Measurements from ENCODE around the gene PCDHB10. TPM values are rescaled to one million over a fixed set of nuclear protein-coding genes. Genes with fewer than 3 reads are reported as not detected.
"Not testable (repeated sequence)": the region's sequence is repeated elsewhere in the genome, so short reads cannot be mapped to it uniquely, and the experiment has no call there.

The PCDHB10 gene
- total RNA-seq: under 1 TPM in 3 of 4 donors, not detected in 1; 0.54 to 0.83 (median 0.76) TPM

DNA sequence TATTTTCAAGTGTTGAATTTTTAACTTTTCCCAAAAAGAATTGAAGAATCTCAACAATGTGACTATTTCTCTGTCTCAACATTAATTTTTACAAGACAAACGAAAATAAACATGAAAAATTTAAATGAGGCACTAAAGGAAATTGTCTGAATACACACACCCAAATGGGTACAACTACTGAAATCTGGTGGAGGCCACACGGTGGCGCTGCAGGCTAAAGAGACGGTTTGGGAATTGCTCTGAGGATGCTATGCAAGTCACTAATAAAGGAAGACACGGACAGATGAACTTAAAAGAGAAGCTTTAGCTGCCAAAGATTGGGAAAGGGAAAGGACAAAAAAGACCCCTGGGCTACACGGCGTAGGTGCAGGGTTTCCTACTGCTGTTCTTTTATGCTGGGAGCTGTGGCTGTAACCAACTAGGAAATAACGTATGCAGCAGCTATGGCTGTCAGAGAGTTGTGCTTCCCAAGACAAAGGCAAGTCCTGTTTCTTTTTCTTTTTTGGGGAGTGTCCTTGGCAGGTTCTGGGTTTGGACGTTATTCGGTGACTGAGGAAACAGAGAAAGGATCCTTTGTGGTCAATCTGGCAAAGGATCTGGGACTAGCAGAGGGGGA lies at the start of gene PCDHB10:
PCDHB10 (plus strand) TSS at position 244 of the 616 bp plus-strand sequence; CDS start at position 444, 200 bp downstream.
- Histone ChIP-seq H3K4me1 (no peaks in the 10 kb centered on the region), H3K4me3 (no peak within 1 kb of the TSS), H3K27ac (no peak within 1 kb of the TSS), H3K27me3 (no peaks in the 10 kb centered on the region), H3K36me3 (no peaks in the 10 kb centered on the region), H3K9me3 (peaks cover 0 to 14% (median 0%) of the 10 kb centered on the region in 4 donors)
- TF ChIP-seq POLR2A (IDR thresholded peaks at IDR 0.05): no peak
- TF ChIP-seq, protein P1, sequence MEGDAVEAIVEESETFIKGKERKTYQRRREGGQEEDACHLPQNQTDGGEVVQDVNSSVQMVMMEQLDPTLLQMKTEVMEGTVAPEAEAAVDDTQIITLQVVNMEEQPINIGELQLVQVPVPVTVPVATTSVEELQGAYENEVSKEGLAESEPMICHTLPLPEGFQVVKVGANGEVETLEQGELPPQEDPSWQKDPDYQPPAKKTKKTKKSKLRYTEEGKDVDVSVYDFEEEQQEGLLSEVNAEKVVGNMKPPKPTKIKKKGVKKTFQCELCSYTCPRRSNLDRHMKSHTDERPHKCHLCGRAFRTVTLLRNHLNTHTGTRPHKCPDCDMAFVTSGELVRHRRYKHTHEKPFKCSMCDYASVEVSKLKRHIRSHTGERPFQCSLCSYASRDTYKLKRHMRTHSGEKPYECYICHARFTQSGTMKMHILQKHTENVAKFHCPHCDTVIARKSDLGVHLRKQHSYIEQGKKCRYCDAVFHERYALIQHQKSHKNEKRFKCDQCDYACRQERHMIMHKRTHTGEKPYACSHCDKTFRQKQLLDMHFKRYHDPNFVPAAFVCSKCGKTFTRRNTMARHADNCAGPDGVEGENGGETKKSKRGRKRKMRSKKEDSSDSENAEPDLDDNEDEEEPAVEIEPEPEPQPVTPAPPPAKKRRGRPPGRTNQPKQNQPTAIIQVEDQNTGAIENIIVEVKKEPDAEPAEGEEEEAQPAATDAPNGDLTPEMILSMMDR (IDR thresholded peaks at IDR 0.05): peak in 2 of 6 experiments; percentile 15 to 39
- DNase-seq: no peak

DNA sequence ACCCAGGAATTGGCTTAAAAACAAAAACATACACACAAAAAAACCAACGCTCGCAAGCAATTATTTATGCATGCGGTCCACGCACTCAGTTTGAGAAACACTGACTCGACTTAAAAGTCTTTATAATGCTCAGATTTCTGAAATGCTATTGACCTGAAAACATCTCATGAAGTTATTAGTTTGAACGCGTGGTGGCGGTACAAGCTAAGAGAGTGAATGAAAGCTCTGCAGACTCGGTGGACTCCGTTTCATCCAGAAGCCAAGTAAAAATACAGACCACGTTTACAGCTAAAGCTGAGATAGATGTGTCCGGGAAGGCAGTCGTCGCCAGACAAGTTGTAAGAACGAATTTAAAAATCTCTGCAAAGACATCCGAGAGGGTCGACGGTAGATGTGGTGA lies 42.3 kb upstream of the PCDHB10 start, which contains the start of gene PCDHB6:
PCDHB6 (plus strand) TSS at position 246 of the 400 bp plus-strand sequence. CDS start 201 bp downstream, outside the sequence.
- H3K27ac ChIP-seq: no peak within 1 kb of the TSS
- DNase-seq: no peak
- H3K27me3 ChIP-seq: no peaks in the 10 kb centered on the region
- no peaks in the 10 kb centered on the region for H3K4me1 ChIP-seq
- no peak for TF ChIP-seq POLR2A (IDR thresholded peaks at IDR 0.05)
- TF ChIP-seq, protein P1 (IDR thresholded peaks at IDR 0.05): no peak
- no peaks in the 10 kb centered on the region for H3K36me3 ChIP-seq
- peaks cover 0 to 29% (median 3%) of the 10 kb centered on the region in 4 donors for H3K9me3 ChIP-seq
- H3K4me3 ChIP-seq: no peak within 1 kb of the TSS

DNA sequence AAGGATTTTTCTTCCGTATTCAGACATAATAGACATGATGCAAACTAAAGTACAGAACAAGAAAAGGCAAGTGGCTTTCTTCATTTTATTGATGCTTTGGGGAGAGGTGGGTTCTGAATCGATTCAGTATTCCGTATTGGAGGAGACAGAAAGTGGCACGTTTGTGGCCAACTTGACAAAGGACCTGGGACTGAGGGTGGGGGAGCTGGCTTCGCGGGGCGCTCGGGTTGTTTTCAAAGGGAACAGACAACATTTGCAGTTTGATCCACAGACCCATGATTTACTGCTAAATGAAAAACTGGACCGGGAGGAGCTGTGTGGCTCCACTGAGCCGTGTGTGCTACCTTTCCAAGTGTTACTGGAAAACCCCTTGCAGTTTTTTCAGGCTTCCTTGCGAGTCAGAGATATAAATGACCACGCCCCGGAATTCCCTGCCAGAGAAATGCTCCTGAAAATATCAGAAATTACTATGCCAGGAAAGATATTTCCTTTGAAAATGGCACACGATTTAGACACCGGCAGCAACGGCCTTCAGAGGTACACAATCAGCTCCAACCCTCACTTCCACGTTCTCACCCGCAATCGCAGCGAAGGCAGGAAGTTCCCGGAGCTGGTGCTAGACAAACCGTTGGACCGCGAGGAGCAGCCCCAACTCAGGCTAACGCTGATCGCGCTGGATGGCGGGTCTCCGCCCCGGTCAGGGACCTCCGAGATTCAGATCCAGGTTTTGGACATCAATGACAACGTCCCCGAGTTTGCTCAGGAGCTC lies 41.7 kb upstream of the PCDHB10 start:
- Histone ChIP-seq H3K27me3 (no peaks in the 10 kb centered on the region), H3K27ac (no peak overlapping the region), H3K36me3 (no peaks in the 10 kb centered on the region), H3K9me3 (peaks cover 0 to 32% (median 3%) of the 10 kb centered on the region in 4 donors), H3K4me1 (no peaks in the 10 kb centered on the region), H3K4me3 (no peak overlapping the region)
- DNase-seq: no peak
- TF ChIP-seq POLR2A (IDR thresholded peaks at IDR 0.05): no peak
- TF ChIP-seq, protein P1 (IDR thresholded peaks at IDR 0.05): no peak

DNA sequence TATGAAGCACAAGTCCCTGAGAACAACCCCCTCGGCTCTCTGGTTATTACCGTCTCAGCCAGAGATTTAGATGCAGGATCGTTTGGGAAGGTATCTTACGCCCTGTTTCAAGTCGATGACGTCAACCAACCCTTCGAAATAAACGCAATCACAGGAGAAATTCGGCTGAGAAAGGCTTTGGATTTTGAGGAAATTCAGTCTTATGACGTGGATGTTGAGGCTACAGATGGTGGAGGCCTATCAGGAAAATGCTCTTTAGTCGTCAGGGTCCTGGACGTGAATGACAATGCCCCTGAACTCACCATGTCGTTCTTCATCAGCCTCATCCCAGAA lies 41.2 kb upstream of the PCDHB10 start:
- Histone ChIP-seq H3K4me1 (no peaks in the 10 kb centered on the region), H3K9me3 (peaks cover 0 to 34% (median 3%) of the 10 kb centered on the region in 4 donors), H3K4me3 (no peak overlapping the region), H3K27ac (no peak overlapping the region), H3K36me3 (no peaks in the 10 kb centered on the region), H3K27me3 (no peaks in the 10 kb centered on the region)
- DNase-seq: no peak
- TF ChIP-seq, protein P1 (IDR thresholded peaks at IDR 0.05): no peak
- no peak for TF ChIP-seq POLR2A (IDR thresholded peaks at IDR 0.05)

DNA sequence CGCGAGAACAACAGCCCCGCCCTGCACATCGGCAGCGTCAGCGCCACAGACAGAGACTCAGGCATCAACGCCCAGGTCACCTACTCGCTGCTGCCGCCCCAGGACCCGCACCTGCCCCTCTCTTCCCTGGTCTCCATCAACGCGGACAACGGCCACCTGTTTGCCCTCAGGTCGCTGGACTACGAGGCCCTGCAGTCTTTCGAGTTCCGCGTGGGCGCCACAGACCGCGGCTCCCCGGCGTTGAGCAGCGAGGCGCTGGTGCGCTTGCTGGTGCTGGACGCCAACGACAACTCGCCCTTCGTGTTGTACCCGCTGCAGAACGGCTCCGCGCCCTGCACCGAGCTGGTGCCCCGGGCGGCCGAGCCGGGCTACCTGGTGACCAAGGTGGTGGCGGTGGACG lies 40.5 kb upstream of the PCDHB10 start:
- H3K9me3 ChIP-seq: peaks cover 0 to 37% (median 3%) of the 10 kb centered on the region in 4 donors
- not testable (repeated sequence) for H3K4me3 ChIP-seq, H3K27ac ChIP-seq, H3K4me1 ChIP-seq, DNase-seq, H3K36me3 ChIP-seq, H3K27me3 ChIP-seq

DNA sequence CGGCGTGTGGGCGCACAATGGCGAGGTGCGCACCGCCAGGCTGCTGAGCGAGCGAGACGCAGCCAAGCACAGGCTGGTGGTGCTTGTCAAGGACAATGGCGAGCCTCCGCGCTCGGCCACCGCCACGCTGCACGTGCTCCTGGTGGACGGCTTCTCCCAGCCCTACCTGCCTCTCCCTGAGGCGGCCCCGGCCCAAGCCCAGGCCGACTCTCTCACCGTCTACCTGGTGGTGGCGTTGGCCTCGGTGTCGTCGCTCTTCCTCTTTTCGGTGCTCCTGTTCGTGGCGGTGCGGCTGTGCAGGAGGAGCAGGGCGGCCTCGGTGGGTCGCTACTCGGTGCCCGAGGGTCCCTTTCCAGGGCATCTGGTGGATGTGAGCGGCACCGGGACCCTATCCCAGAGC lies 40.1 kb upstream of the PCDHB10 start:
- not testable (repeated sequence) for H3K4me3 ChIP-seq, DNase-seq, H3K27me3 ChIP-seq, H3K4me1 ChIP-seq, H3K36me3 ChIP-seq, H3K27ac ChIP-seq
- H3K9me3 ChIP-seq: peaks cover 0 to 39% (median 3%) of the 10 kb centered on the region in 4 donors
